ENCODE measurements around the gene TSPAN14. TPM values are rescaled to one million over a fixed set of nuclear protein-coding genes. Genes with fewer than 3 reads are reported as not detected.

The TSPAN14 gene
- total RNA-seq, 4 donors from 2014 or later: 37.1 to 110 (median 66.1) TPM

DNA sequence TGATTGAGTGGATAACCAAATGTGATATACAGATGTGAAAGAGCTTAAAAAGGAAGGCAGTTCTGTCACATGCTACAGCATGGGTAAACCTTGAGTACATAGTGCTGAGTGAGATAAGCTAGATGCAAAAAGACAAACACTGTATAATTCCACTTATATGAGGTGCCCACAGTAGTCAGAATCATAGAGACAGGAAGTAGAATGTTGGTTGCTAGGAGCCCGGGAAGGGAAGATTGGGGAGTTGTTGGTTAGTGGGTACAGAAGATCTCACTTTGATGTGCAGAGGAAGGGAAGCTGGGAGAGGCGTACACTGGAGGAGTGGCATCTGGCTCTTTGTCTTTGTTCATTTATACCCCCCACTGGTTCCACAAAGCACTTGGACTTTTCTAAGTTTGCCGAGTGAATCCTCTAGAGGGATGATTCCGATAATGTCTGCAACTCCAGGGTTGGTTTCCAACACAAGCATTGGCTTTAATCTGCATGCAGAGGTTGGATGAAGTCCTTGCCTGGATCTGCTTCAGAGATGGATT, 39.5 kb downstream of the TSPAN14 start:
- Histone ChIP-seq H3K36me3 (no peaks in the 10 kb centered on the region), H3K9me3 (no peaks in the 10 kb centered on the region), H3K4me3 (no peak overlapping the region), H3K27me3 (no peaks in the 10 kb centered on the region), H3K27ac (peak overlapping the region in 1 of 2 donors; percentile 9), H3K4me1 (peaks cover 3 to 6% of the 10 kb centered on the region in 2 donors)
- DNase-seq: no peak
- intact Hi-C loops (cut with DNase I; ENCODE audit: low total_unique reads): no loop called here
- TF ChIP-seq, protein P1, sequence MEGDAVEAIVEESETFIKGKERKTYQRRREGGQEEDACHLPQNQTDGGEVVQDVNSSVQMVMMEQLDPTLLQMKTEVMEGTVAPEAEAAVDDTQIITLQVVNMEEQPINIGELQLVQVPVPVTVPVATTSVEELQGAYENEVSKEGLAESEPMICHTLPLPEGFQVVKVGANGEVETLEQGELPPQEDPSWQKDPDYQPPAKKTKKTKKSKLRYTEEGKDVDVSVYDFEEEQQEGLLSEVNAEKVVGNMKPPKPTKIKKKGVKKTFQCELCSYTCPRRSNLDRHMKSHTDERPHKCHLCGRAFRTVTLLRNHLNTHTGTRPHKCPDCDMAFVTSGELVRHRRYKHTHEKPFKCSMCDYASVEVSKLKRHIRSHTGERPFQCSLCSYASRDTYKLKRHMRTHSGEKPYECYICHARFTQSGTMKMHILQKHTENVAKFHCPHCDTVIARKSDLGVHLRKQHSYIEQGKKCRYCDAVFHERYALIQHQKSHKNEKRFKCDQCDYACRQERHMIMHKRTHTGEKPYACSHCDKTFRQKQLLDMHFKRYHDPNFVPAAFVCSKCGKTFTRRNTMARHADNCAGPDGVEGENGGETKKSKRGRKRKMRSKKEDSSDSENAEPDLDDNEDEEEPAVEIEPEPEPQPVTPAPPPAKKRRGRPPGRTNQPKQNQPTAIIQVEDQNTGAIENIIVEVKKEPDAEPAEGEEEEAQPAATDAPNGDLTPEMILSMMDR (IDR thresholded peaks at IDR 0.05): no peak
- TF ChIP-seq POLR2A (IDR thresholded peaks at IDR 0.05): no peak

GRCh38 chr10:80496555-80497172, 42.6 kb downstream of the TSPAN14 start:
- Histone ChIP-seq H3K27ac (peak overlapping the region; percentile 73 to 83), H3K4me1 (peaks cover 16 to 20% of the 10 kb centered on the region in 2 donors), H3K9me3 (no peaks in the 10 kb centered on the region), H3K4me3 (no peak overlapping the region), H3K36me3 (no peaks in the 10 kb centered on the region), H3K27me3 (no peaks in the 10 kb centered on the region)
- no peak for DNase-seq
- TF ChIP-seq, protein P1 (IDR thresholded peaks at IDR 0.05): no peak
- TF ChIP-seq POLR2A (IDR thresholded peaks at IDR 0.05): no peak
- intact Hi-C loops (cut with DNase I; ENCODE audit: low total_unique reads): no loop called here

GRCh38 chr10:80497187-80498077, 43.3 kb downstream of the TSPAN14 start:
- Histone ChIP-seq H3K4me3 (no peak overlapping the region), H3K9me3 (no peaks in the 10 kb centered on the region), H3K27ac (peak overlapping the region; percentile 73 to 83), H3K27me3 (no peaks in the 10 kb centered on the region), H3K36me3 (no peaks in the 10 kb centered on the region), H3K4me1 (peaks cover 16 to 20% of the 10 kb centered on the region in 2 donors)
- DNase-seq: peak; percentile 38 to 69
- TF ChIP-seq POLR2A (IDR thresholded peaks at IDR 0.05): no peak
- TF ChIP-seq, protein P1 (IDR thresholded peaks at IDR 0.05): no peak
- intact Hi-C loops (cut with DNase I; ENCODE audit: low total_unique reads): no loop called here

GRCh38 chr10:80498078-80498832, 44.1 kb downstream of the TSPAN14 start:
- no peaks in the 10 kb centered on the region for H3K27me3 ChIP-seq
- no peaks in the 10 kb centered on the region for H3K36me3 ChIP-seq
- H3K4me3 ChIP-seq: no peak overlapping the region
- TF ChIP-seq, protein P1 (IDR thresholded peaks at IDR 0.05): no peak
- H3K9me3 ChIP-seq: no peaks in the 10 kb centered on the region
- H3K4me1 ChIP-seq: peaks cover 16 to 17% of the 10 kb centered on the region in 2 donors
- H3K27ac ChIP-seq: peak overlapping the region; percentile 73 to 83
- intact Hi-C loops (cut with DNase I; ENCODE audit: low total_unique reads): no loop called here
- no peak for DNase-seq
